A673 (cell line): Measurements from ENCODE around the gene FFAR2. TPM values are rescaled to one million over a fixed set of nuclear protein-coding genes. Genes with fewer than 3 reads are reported as not detected.

Experiments
- BruUV-seq: library from RNA; stranded (reverse); fragments of 400-500 nt; replicated peaks from 2 replicates; lab custom pipeline; 2021; lab: Mats Ljungman, UMichigan
- CTCF ChIA-PET: fragments of 300-600 bp; sonication (Branson Sonifier 250); formaldehyde crosslinking; loops from one replicate; lab custom pipeline; 2022; ENCODE audit warnings: antibody characterized with exemption; lab: Charles Lee
- POLR2A ChIA-PET: fragments of 300-600 bp; sonication (Branson Sonifier 250); formaldehyde crosslinking; loops from one replicate; lab custom pipeline; 2022; ENCODE audit warnings: antibody characterized with exemption; ENCODE audit not compliant: low non-redundant PET; lab: Charles Lee
- DNase-seq: peaks from one replicate; pipeline ENCODE4 v3.0.0-alpha.2; 2015; ENCODE audit warnings: low spot score
- H3K27ac ChIP-seq: fragments of 200-600 bp; sonication (generic); 2 replicates; pipeline ENCODE4 v1.5.1; 2016; ENCODE audit warnings: mixed run types, low read depth, mild to moderate bottlenecking, mixed read lengths, antibody characterized with exemption, low read length; ENCODE audit not compliant: poor library complexity, severe bottlenecking
- H3K27me3 ChIP-seq: fragments of 200-600 bp; sonication (generic); replicated peaks from 2 replicates; pipeline ENCODE4 v1.6.1; 2017; ENCODE audit warnings: mixed run types, low read depth, mild to moderate bottlenecking, mixed read lengths, antibody characterized with exemption, low read length; ENCODE audit not compliant: insufficient read depth, poor library complexity
- H3K36me3 ChIP-seq: fragments of 200-600 bp; sonication (generic); 2 replicates; pipeline ENCODE4 v1.6.1; 2016; ENCODE audit warnings: mixed run types, mild to moderate bottlenecking, mixed read lengths, antibody characterized with exemption, low read length; ENCODE audit not compliant: insufficient read depth, poor library complexity, severe bottlenecking
- H3K4me1 ChIP-seq: fragments of 200-600 bp; sonication (generic); 2 replicates; pipeline ENCODE4 v1.6.1; 2017; ENCODE audit warnings: mixed run types, mild to moderate bottlenecking, mixed read lengths, antibody characterized with exemption, low read length; ENCODE audit not compliant: insufficient read depth, poor library complexity, severe bottlenecking
- H3K4me3 ChIP-seq: fragments of 200-600 bp; sonication (generic); 2 replicates; pipeline ENCODE4 v1.5.1; 2016; ENCODE audit warnings: low read depth, mixed run types, mild to moderate bottlenecking, mixed read lengths, low read length; ENCODE audit not compliant: poor library complexity, severe bottlenecking
- H3K9me3 ChIP-seq: fragments of 200-600 bp; sonication (generic); 2 replicates; pipeline ENCODE4 v1.6.1; 2016; ENCODE audit warnings: mixed run types, low read depth, mild to moderate bottlenecking, mixed read lengths, antibody characterized with exemption, low read length; ENCODE audit not compliant: poor library complexity, severe bottlenecking
- EZH2 ChIP-seq: fragments of 200-600 bp; sonication (generic); IDR thresholded peaks from 2 replicates; pipeline ENCODE4 v1.6.1; 2017; ENCODE audit warnings: borderline replicate concordance, low read depth, mild to moderate bottlenecking, mixed read lengths, antibody characterized with exemption, low read length; ENCODE audit not compliant: poor library complexity, severe bottlenecking
- intact Hi-C: fragments of 100-400 bp; cut with micrococcal nuclease; formaldehyde crosslinking; loops from one replicate; pipeline ENCODE4 v1.10.0; 2022; ENCODE audit not compliant: unreplicated experiment
- total RNA-seq: library from RNA; stranded (reverse); gene quantifications from 2 replicates; pipeline ENCODE4 v1.2.3, GENCODE V29; 2021
- TF ChIP-seq, protein P1 (sequence below): fragments of 300-800, 200-600 bp; sonication (generic); conservative IDR thresholded peaks from 2 replicates; pipeline ENCODE4 v1.5.1; 2017; ENCODE audit warnings: low read depth, mild to moderate bottlenecking, antibody characterized with exemption, low read length, moderate library complexity, mixed read lengths

The FFAR2 gene
- total RNA-seq, 1 experiment from 2014 or later: not detected

DNA sequence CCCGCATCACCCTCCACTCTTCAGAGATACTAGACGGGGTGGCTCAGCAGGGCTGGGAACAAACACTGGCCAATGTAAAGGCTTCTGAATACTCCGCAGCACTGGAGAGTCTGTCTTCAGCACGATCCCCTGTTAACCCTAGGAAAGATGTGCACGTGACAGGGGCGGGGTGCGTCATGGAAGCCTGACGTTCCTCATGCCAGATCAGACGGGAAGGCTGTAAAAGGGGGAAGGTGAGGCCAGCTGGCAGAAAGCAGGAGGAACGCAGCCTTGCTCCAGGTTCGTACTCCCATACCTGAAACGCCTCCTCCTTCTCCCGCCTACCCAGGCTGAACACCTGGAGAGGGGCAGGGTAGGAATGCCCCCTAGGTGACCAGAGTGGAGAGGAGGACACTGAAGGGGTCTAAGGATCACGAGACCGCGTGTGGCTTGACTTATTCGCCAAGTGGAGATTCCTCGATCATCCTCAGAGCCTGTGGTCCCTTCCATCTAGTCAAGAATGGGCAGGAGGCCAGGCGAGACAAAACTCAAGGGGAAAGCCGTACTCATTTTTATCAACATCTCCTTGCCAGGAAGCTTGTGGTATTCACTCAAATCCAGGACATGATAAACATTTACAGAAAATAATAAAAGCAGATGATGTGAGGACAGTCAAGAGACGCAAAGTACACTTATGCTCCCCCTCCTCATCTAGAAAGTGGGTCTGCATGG lies 18.2 kb upstream of the FFAR2 start:
- no TSS peak for BruUV-seq
- DNase-seq: no peak

DNA sequence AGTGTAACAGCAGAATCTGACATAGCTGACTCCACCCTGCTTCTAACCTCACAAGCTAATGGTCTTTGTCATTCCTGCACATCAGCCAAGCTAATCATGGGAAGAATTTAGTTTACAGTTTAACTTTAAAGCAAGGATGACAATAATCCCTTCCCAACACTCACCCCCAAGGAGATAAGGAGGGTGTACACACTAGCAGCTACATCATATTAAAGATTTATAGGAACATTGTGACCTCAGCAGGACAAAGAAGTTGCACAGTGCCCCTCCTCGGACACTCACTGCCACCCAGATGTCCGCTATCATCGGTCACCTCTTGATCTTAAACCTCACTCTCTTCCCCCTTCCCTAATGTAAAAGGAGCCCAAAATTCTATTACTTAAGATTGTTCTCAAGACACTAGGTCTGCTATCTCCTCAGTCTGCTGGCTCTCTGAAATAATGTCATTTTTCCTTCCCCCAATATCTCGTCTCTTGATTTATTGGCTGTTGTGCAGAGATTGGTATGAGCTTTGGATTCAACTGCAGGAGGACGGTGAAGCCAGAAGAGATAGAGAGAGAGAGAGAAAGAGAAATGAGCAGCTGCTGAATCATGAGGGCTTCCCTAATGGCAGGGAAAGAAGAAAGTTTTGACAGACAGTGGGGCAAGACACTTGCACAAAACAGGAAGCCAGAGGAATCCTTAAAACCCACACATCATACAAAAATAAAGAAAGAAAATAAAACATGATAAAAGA lies 17.5 kb upstream of the FFAR2 start:
- no peak overlapping the region for H3K27ac ChIP-seq
- no peak for TF ChIP-seq EZH2
- TF ChIP-seq, protein P1, sequence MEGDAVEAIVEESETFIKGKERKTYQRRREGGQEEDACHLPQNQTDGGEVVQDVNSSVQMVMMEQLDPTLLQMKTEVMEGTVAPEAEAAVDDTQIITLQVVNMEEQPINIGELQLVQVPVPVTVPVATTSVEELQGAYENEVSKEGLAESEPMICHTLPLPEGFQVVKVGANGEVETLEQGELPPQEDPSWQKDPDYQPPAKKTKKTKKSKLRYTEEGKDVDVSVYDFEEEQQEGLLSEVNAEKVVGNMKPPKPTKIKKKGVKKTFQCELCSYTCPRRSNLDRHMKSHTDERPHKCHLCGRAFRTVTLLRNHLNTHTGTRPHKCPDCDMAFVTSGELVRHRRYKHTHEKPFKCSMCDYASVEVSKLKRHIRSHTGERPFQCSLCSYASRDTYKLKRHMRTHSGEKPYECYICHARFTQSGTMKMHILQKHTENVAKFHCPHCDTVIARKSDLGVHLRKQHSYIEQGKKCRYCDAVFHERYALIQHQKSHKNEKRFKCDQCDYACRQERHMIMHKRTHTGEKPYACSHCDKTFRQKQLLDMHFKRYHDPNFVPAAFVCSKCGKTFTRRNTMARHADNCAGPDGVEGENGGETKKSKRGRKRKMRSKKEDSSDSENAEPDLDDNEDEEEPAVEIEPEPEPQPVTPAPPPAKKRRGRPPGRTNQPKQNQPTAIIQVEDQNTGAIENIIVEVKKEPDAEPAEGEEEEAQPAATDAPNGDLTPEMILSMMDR: no peak
- DNase-seq: no peak
- CTCF ChIA-PET: no interaction called here
- H3K36me3 ChIP-seq: no peaks in the 10 kb centered on the region
- POLR2A ChIA-PET: no interaction called here
- no TSS peak for BruUV-seq
- H3K4me1 ChIP-seq: no peaks in the 10 kb centered on the region
- intact Hi-C loops: no loop called here
- H3K4me3 ChIP-seq: no peak overlapping the region
- no peaks in the 10 kb centered on the region for H3K27me3 ChIP-seq
- no peaks in the 10 kb centered on the region for H3K9me3 ChIP-seq

More for the DNA sequence above, 18.2 kb upstream of the FFAR2 start:
- no peaks in the 10 kb centered on the region for H3K9me3 ChIP-seq
- H3K36me3 ChIP-seq: no peaks in the 10 kb centered on the region
- intact Hi-C loops: no loop called here
- POLR2A ChIA-PET: no interaction called here
- CTCF ChIA-PET: no interaction called here
- TF ChIP-seq, protein P1: no peak
- TF ChIP-seq EZH2: no peak
- H3K4me1 ChIP-seq: no peaks in the 10 kb centered on the region
- no peak overlapping the region for H3K4me3 ChIP-seq
- no peak overlapping the region for H3K27ac ChIP-seq
- H3K27me3 ChIP-seq: no peaks in the 10 kb centered on the region

DNA sequence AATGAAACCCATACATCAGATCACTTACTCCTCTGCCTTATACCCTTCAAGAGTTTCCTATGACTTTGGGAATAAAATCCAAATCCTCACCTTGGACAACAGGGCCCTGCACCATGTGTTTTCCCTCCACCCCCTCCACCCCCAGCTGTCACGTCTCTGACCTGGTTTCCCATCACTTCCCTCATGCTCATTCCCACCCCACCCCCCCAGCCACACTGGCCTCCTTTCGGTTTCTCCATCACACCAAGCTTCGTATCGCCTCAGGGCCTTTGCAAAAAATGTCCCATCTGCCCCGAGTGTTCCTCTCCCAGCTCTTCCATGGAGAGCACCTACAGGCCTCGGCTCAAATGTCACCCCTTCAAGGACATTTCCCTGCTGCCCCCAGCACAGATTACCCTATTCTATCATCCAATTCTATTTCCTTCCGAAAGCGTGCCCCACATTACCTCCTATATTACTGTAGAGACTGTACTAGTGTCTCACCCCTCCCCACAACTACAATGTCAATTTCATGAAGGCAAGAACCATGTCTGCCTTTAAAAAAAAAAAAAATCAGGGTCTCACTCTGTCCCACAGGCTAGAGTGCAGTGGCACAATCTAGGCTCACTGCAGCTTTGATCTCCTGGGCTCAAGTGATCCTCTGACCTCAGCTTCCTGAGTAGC lies 16.8 kb upstream of the FFAR2 start:
- DNase-seq: no peak
- no peak for TF ChIP-seq EZH2
- TF ChIP-seq, protein P1: no peak
- POLR2A ChIA-PET: no interaction called here
- Histone ChIP-seq H3K4me3 (no peak overlapping the region), H3K9me3 (no peaks in the 10 kb centered on the region), H3K27ac (no peak overlapping the region), H3K4me1 (peaks cover 5% of the 10 kb centered on the region), H3K36me3 (no peaks in the 10 kb centered on the region), H3K27me3 (no peaks in the 10 kb centered on the region)
- BruUV-seq: no TSS peak
- intact Hi-C loops: no loop called here
- CTCF ChIA-PET: no interaction called here
